ENCODE measurements around the gene COX4I1. TPM values are rescaled to one million over a fixed set of nuclear protein-coding genes. Genes with fewer than 3 reads are reported as not detected.
"Not testable (repeated sequence)": the region's sequence is repeated elsewhere in the genome, so short reads cannot be mapped to it uniquely, and the experiment has no call there.

COX4I1 gene
- total RNA-seq, 2 experiments from 2014 or later = 422 to 473 TPM

- H3K36me3 Mint-ChIP-seq = peaks cover 11% of the 10 kb centered on the region
- H3K4me3 Mint-ChIP-seq = no peak overlapping the region
- CTCF ChIA-PET = interaction anchor here (1.2 to 2.6 kb wide), 2 partner anchors 9 to 27 kb away, joined by 3 to 8 read pairs; no protein-coding TSS in a partner anchor
- no peak overlapping the region for H3K27ac Mint-ChIP-seq
- ATAC-seq (no peak), DNase-seq (no peak)
- peaks cover 15% of the 10 kb centered on the region for H3K27me3 Mint-ChIP-seq
- H3K9me3 Mint-ChIP-seq (ENCODE audit: low read depth) = no peaks in the 10 kb centered on the region
- no peaks in the 10 kb centered on the region for H3K4me1 Mint-ChIP-seq
Observed at GRCh38 chr16:85810742-85811115, 11.2 kb downstream of the COX4I1 start.

GRCh38 chr16:85812031-85812807 lies 12.7 kb downstream of the COX4I1 start:
- ATAC-seq = no peak
- Mint-ChIP-seq H3K4me3 (no peak overlapping the region), H3K27me3 (peaks cover 16% of the 10 kb centered on the region), H3K27ac (no peak overlapping the region), H3K9me3 (ENCODE audit: low read depth) (no peaks in the 10 kb centered on the region), H3K36me3 (no peaks in the 10 kb centered on the region), H3K4me1 (no peaks in the 10 kb centered on the region)
- DNase-seq = no peak
- CTCF ChIA-PET = interaction anchor here (1.2 kb wide), 1 partner anchor 9 kb away, joined by 7 read pairs; no protein-coding TSS in a partner anchor

GRCh38 chr16:85812811-85813700 lies 13.6 kb downstream of the COX4I1 start:
- Mint-ChIP-seq H3K4me3 (no peak overlapping the region), H3K9me3 (ENCODE audit: low read depth) (no peaks in the 10 kb centered on the region), H3K4me1 (no peaks in the 10 kb centered on the region), H3K27me3 (peaks cover 21% of the 10 kb centered on the region), H3K27ac (no peak overlapping the region), H3K36me3 (no peaks in the 10 kb centered on the region)
- CTCF ChIA-PET = interaction anchor here (1.2 kb wide), 1 partner anchor 8 kb away, joined by 7 read pairs; no protein-coding TSS in a partner anchor
- no peak for DNase-seq
- ATAC-seq = no peak

- no peaks in the 10 kb centered on the region for H3K9me3 Mint-ChIP-seq (ENCODE audit: low read depth)
Observed at GRCh38 chr16:85816159-85816558, 16.7 kb downstream of the COX4I1 start.

GRCh38 chr16:85817195-85817594 lies 17.7 kb downstream of the COX4I1 start:
- not testable (repeated sequence) for DNase-seq; H3K36me3 Mint-ChIP-seq; H3K4me3 Mint-ChIP-seq; H3K27ac Mint-ChIP-seq; H3K4me1 Mint-ChIP-seq; ATAC-seq; H3K9me3 Mint-ChIP-seq (ENCODE audit: low read depth)
- CTCF ChIA-PET = interaction anchor here (6.1 kb wide), 1 partner anchor 173 kb away, joined by 246 read pairs; no protein-coding TSS in a partner anchor
- peaks cover 29% of the 10 kb centered on the region for H3K27me3 Mint-ChIP-seq

More at GRCh38 chr16:85816159-85816558, 16.7 kb downstream of the COX4I1 start:
- peaks cover 37% of the 10 kb centered on the region for H3K27me3 Mint-ChIP-seq
- no peaks in the 10 kb centered on the region for H3K4me1 Mint-ChIP-seq
- no peak overlapping the region for H3K4me3 Mint-ChIP-seq
- no peak overlapping the region for H3K27ac Mint-ChIP-seq
- ATAC-seq (no peak), DNase-seq (no peak)
- CTCF ChIA-PET = no interaction called here
- no peaks in the 10 kb centered on the region for H3K36me3 Mint-ChIP-seq

- peaks cover 23% of the 10 kb centered on the region for H3K27me3 Mint-ChIP-seq
- H3K27ac Mint-ChIP-seq = no peak overlapping the region
- no peaks in the 10 kb centered on the region for H3K36me3 Mint-ChIP-seq
- H3K4me3 Mint-ChIP-seq = no peak overlapping the region
- DNase-seq (peak; percentile 91), ATAC-seq (peak; percentile 81)
- H3K9me3 Mint-ChIP-seq (ENCODE audit: low read depth) = no peaks in the 10 kb centered on the region
- CTCF ChIA-PET = interaction anchor here (0.6 to 6.1 kb wide), 26 partner anchors 9 to 861 kb away, joined by 3 to 246 read pairs (median 4); partner anchors contain the start of gene IRF8
- no peaks in the 10 kb centered on the region for H3K4me1 Mint-ChIP-seq
Observed at GRCh38 chr16:85819245-85819644, 19.8 kb downstream of the COX4I1 start.

- no peaks in the 10 kb centered on the region for H3K36me3 Mint-ChIP-seq
- CTCF ChIA-PET = interaction anchor here (0.6 to 6.1 kb wide), 26 partner anchors 10 to 861 kb away, joined by 3 to 246 read pairs (median 4); partner anchors contain the start of gene IRF8
- ATAC-seq = no peak
Observed at GRCh38 chr16:85819771-85820170, 20.3 kb downstream of the COX4I1 start.

GRCh38 chr16:85820604-85821372 lies 21.3 kb downstream of the COX4I1 start:
- DNase-seq = no peak
- Mint-ChIP-seq H3K4me1 (no peaks in the 10 kb centered on the region), H3K9me3 (ENCODE audit: low read depth) (no peaks in the 10 kb centered on the region), H3K4me3 (no peak overlapping the region), H3K36me3 (no peaks in the 10 kb centered on the region), H3K27me3 (peaks cover 23% of the 10 kb centered on the region), H3K27ac (no peak overlapping the region)
- ATAC-seq = no peak
- CTCF ChIA-PET = interaction anchor here (0.6 to 6.1 kb wide), 53 partner anchors 8 to 1610 kb away, joined by 3 to 246 read pairs (median 5); partner anchors contain the start of gene IRF8

More at GRCh38 chr16:85819771-85820170, 20.3 kb downstream of the COX4I1 start:
- Mint-ChIP-seq H3K27ac (no peak overlapping the region), H3K4me1 (no peaks in the 10 kb centered on the region), H3K4me3 (no peak overlapping the region), H3K9me3 (ENCODE audit: low read depth) (no peaks in the 10 kb centered on the region), H3K27me3 (peaks cover 23% of the 10 kb centered on the region)
- DNase-seq = no peak

GRCh38 chr16:85821390-85822135 lies 22.1 kb downstream of the COX4I1 start:
- no peaks in the 10 kb centered on the region for H3K4me1 Mint-ChIP-seq
- no peak overlapping the region for H3K4me3 Mint-ChIP-seq
- no peak overlapping the region for H3K27ac Mint-ChIP-seq
- H3K9me3 Mint-ChIP-seq (ENCODE audit: low read depth) = no peaks in the 10 kb centered on the region
- peak; percentile 83 for ATAC-seq
- H3K36me3 Mint-ChIP-seq = no peaks in the 10 kb centered on the region
- H3K27me3 Mint-ChIP-seq = peaks cover 27% of the 10 kb centered on the region
- peak; percentile 79 for DNase-seq
- CTCF ChIA-PET = interaction anchor here (0.6 to 6.1 kb wide), 57 partner anchors 9 to 1609 kb away, joined by 3 to 246 read pairs (median 5); partner anchors contain the start of gene IRF8

- no peaks in the 10 kb centered on the region for H3K4me1 Mint-ChIP-seq
- H3K9me3 Mint-ChIP-seq (ENCODE audit: low read depth) = no peaks in the 10 kb centered on the region
- CTCF ChIA-PET = interaction anchor here (0.7 to 6.1 kb wide), 38 partner anchors 8 to 728 kb away, joined by 3 to 246 read pairs (median 6); partner anchors contain the start of gene IRF8
- H3K27ac Mint-ChIP-seq = no peak overlapping the region
- H3K27me3 Mint-ChIP-seq = peaks cover 29% of the 10 kb centered on the region
- H3K36me3 Mint-ChIP-seq = no peaks in the 10 kb centered on the region
- no peak for ATAC-seq
- DNase-seq = no peak
- no peak overlapping the region for H3K4me3 Mint-ChIP-seq
Observed at GRCh38 chr16:85822145-85822544, 22.6 kb downstream of the COX4I1 start.

GRCh38 chr16:85823328-85823920 lies 23.9 kb downstream of the COX4I1 start:
- H3K27ac Mint-ChIP-seq = no peak overlapping the region
- no peaks in the 10 kb centered on the region for H3K9me3 Mint-ChIP-seq (ENCODE audit: low read depth)
- no peaks in the 10 kb centered on the region for H3K36me3 Mint-ChIP-seq
- no peak for ATAC-seq
- H3K27me3 Mint-ChIP-seq = peaks cover 21% of the 10 kb centered on the region
- no peak overlapping the region for H3K4me3 Mint-ChIP-seq
- no peak for DNase-seq
- CTCF ChIA-PET = interaction anchor here (1.3 to 1.5 kb wide), 2 partner anchors 164 to 193 kb away, joined by 8 to 9 read pairs; no protein-coding TSS in a partner anchor
- H3K4me1 Mint-ChIP-seq = no peaks in the 10 kb centered on the region
